Left forelimb (tissue), 1 donor: Measurements from ENCODE around the gene SPHK1.
"Not testable (repeated sequence)": the region's sequence is repeated elsewhere in the genome, so short reads cannot be mapped to it uniquely, and the experiment has no call there.

ENCODE experiments used
- DNase-seq: peaks from one replicate; pipeline ENCODE4 v3.0.0-alpha.2; 2018; ENCODE audit warnings: low spot score

SPHK1 gene

GRCh38 chr17:76384222-76384986 is at the start of gene SPHK1:
Gene SPHK1 (plus strand): TSS chr17:76384609. CDS start chr17:76385645, 1,036 bp downstream.
- DNase-seq = no peak

GRCh38 chr17:76335716-76336381 is 48.6 kb upstream of the SPHK1 start:
- no peak for DNase-seq

GRCh38 chr17:76336756-76337412 is 47.5 kb upstream of the SPHK1 start:
- no peak for DNase-seq

- no peak for DNase-seq
Measured at GRCh38 chr17:76337413-76337777, 47.0 kb upstream of the SPHK1 start.

- no peak for DNase-seq
Measured at GRCh38 chr17:76341301-76341700, 43.1 kb upstream of the SPHK1 start.

- no peak for DNase-seq
Measured at GRCh38 chr17:76343106-76343505, 41.3 kb upstream of the SPHK1 start.

- DNase-seq = no peak
Measured at GRCh38 chr17:76345377-76345974, 38.9 kb upstream of the SPHK1 start.

GRCh38 chr17:76346936-76347335 is 37.5 kb upstream of the SPHK1 start:
- not testable (repeated sequence) for DNase-seq

- DNase-seq = no peak
Measured at GRCh38 chr17:76350463-76350862, 33.9 kb upstream of the SPHK1 start.

GRCh38 chr17:76351526-76352071 is 32.8 kb upstream of the SPHK1 start:
- no peak for DNase-seq

- no peak for DNase-seq
Measured at GRCh38 chr17:76353004-76353598, 31.3 kb upstream of the SPHK1 start.

GRCh38 chr17:76353599-76354316 is 30.7 kb upstream of the SPHK1 start, which contains the start of gene PRPSAP1:
Gene PRPSAP1 (minus strand): TSS chr17:76353916. CDS start chr17:76353703, 213 bp downstream.
- DNase-seq = peak; percentile 95

GRCh38 chr17:76354317-76354729 is 30.1 kb upstream of the SPHK1 start:
- no peak for DNase-seq

- DNase-seq = no peak
Measured at GRCh38 chr17:76354747-76355310, 29.6 kb upstream of the SPHK1 start.

GRCh38 chr17:76356803-76357456 is 27.5 kb upstream of the SPHK1 start:
- DNase-seq = no peak

GRCh38 chr17:76357597-76358158 is 26.7 kb upstream of the SPHK1 start:
- no peak for DNase-seq

GRCh38 chr17:76359375-76359774 is 25.0 kb upstream of the SPHK1 start:
- DNase-seq = no peak

GRCh38 chr17:76359776-76360175 is 24.6 kb upstream of the SPHK1 start:
- not testable (repeated sequence) for DNase-seq

GRCh38 chr17:76360461-76360860 is 23.9 kb upstream of the SPHK1 start:
- no peak for DNase-seq
